Measurements from ENCODE around the gene NBR1.

- TF ChIP-seq, protein P1, sequence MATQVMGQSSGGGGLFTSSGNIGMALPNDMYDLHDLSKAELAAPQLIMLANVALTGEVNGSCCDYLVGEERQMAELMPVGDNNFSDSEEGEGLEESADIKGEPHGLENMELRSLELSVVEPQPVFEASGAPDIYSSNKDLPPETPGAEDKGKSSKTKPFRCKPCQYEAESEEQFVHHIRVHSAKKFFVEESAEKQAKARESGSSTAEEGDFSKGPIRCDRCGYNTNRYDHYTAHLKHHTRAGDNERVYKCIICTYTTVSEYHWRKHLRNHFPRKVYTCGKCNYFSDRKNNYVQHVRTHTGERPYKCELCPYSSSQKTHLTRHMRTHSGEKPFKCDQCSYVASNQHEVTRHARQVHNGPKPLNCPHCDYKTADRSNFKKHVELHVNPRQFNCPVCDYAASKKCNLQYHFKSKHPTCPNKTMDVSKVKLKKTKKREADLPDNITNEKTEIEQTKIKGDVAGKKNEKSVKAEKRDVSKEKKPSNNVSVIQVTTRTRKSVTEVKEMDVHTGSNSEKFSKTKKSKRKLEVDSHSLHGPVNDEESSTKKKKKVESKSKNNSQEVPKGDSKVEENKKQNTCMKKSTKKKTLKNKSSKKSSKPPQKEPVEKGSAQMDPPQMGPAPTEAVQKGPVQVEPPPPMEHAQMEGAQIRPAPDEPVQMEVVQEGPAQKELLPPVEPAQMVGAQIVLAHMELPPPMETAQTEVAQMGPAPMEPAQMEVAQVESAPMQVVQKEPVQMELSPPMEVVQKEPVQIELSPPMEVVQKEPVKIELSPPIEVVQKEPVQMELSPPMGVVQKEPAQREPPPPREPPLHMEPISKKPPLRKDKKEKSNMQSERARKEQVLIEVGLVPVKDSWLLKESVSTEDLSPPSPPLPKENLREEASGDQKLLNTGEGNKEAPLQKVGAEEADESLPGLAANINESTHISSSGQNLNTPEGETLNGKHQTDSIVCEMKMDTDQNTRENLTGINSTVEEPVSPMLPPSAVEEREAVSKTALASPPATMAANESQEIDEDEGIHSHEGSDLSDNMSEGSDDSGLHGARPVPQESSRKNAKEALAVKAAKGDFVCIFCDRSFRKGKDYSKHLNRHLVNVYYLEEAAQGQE (IDR thresholded peaks at IDR 0.05), result no peak
- TF ChIP-seq TAF1 (conservative IDR thresholded peaks at IDR 0.05) (no peak), CTCF (IDR thresholded peaks at IDR 0.05; ENCODE audit: low read depth, low read length, missing input control) (no peak), EGR1 (IDR thresholded peaks at IDR 0.05; ENCODE audit: low read depth in 2 of 2) (no peak), RAD21 (IDR thresholded peaks at IDR 0.05) (no peak), GABPA (IDR thresholded peaks at IDR 0.05 in 1 of 2, conservative IDR thresholded peaks at IDR 0.05 in 1 of 2) (no peak), ATF3 (IDR thresholded peaks at IDR 0.05) (no peak), JUND (IDR thresholded peaks at IDR 0.05) (no peak)
Measured at GRCh38 chr17:43199633-43200032, 28.6 kb downstream of the NBR1 start.

All from liver (tissue), 3 donors.